T-helper 2 cell treated with Interferon-gamma antibody and Interleukin-4, amounts not matched to agents 5 μg/mL and 100 μg/mL, for 36 hours (primary cell): ENCODE results near the gene MTHFR.
A peak's percentile ranks its signal among the peaks of the same experiment; 100 is the strongest.
"Not testable (repeated sequence)": the region's sequence is repeated elsewhere in the genome, so short reads cannot be mapped to it uniquely, and the experiment has no call there.

Source experiments
- DNase-seq: peaks from one replicate; pipeline ENCODE4 v3.0.0; 2021; ENCODE audit warnings: low spot score
- H3K27ac Mint-ChIP-seq: one replicate; pipeline ENCODE4 v1.8.0; 2021; ENCODE audit warnings: mild to moderate bottlenecking, mixed read lengths
- H3K27me3 Mint-ChIP-seq: one replicate; pipeline ENCODE4 v1.8.0; 2021; ENCODE audit warnings: low read depth, mixed read lengths
- H3K36me3 Mint-ChIP-seq: one replicate; pipeline ENCODE4 v1.8.0; 2021; ENCODE audit warnings: low read depth, mixed read lengths
- H3K4me1 Mint-ChIP-seq: one replicate; pipeline ENCODE4 v1.8.0; 2021; ENCODE audit warnings: low read depth, mixed read lengths
- H3K4me3 Mint-ChIP-seq: one replicate; pipeline ENCODE4 v1.8.0; 2022; ENCODE audit warnings: mild to moderate bottlenecking, moderate library complexity, mixed read lengths
- H3K9me3 Mint-ChIP-seq: one replicate; pipeline ENCODE4 v1.8.0; 2021; ENCODE audit warnings: mixed read lengths

Gene MTHFR

DNA sequence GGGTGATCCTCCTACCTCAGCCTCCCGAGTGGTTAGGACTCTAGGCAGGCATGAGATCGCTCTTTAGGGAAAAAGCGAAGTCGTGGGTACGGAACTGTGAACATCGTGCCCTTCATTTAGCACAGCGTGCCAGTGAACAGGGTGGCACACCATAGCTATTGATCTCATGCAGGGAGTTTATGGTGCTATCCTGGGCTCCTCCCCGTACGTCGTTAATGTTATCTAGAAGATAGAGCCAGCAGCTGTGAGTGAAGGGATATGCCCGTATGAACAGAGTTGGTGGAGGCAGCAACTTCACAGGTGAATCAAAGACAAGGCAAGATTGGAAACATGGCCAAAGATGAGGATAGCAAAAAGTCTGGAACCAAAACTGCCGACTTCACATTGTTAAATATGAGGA lies 11.4 kb upstream of the MTHFR start:
- Mint-ChIP-seq H3K4me3 (no peak overlapping the region), H3K27me3 (no peaks in the 10 kb centered on the region), H3K9me3 (no peaks in the 10 kb centered on the region), H3K36me3 (peaks cover 29% of the 10 kb centered on the region), H3K27ac (no peak overlapping the region), H3K4me1 (peaks cover 3% of the 10 kb centered on the region)
- no peak for DNase-seq

- Mint-ChIP-seq H3K27ac (no peak overlapping the region), H3K4me1 (peaks cover 19% of the 10 kb centered on the region), H3K4me3 (no peak overlapping the region), H3K36me3 (peaks cover 32% of the 10 kb centered on the region), H3K27me3 (no peaks in the 10 kb centered on the region), H3K9me3 (no peaks in the 10 kb centered on the region)
- no peak for DNase-seq
These were observed 7.3 kb upstream of the MTHFR start for GRCh38 chr1:11813021-11813420.

DNA sequence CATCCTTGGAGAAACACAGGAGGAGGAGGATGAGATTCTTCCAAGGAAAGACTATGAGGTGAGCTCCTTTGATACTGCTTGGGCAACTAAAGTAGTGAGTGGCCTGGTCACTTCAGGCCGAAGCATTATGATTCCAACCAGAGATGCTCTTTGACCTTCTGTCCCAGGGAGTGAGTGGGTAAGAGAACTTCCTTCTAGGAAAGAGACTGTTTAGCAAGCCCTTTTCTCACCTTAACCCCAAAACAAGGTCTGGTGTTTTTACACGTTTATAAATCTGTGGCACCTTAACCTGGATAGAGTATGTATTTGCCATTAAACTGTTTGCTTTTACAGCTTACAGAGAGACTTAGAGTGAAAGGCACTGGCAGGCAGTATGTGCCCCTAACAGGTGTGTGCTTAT lies 1.4 kb upstream of the MTHFR start:
- Mint-ChIP-seq H3K4me3 (peak overlapping the region; percentile 95), H3K36me3 (peaks cover 21% of the 10 kb centered on the region), H3K4me1 (peaks cover 54% of the 10 kb centered on the region), H3K27me3 (no peaks in the 10 kb centered on the region), H3K27ac (peak overlapping the region; percentile 97), H3K9me3 (no peaks in the 10 kb centered on the region)
- DNase-seq, result no peak

DNA sequence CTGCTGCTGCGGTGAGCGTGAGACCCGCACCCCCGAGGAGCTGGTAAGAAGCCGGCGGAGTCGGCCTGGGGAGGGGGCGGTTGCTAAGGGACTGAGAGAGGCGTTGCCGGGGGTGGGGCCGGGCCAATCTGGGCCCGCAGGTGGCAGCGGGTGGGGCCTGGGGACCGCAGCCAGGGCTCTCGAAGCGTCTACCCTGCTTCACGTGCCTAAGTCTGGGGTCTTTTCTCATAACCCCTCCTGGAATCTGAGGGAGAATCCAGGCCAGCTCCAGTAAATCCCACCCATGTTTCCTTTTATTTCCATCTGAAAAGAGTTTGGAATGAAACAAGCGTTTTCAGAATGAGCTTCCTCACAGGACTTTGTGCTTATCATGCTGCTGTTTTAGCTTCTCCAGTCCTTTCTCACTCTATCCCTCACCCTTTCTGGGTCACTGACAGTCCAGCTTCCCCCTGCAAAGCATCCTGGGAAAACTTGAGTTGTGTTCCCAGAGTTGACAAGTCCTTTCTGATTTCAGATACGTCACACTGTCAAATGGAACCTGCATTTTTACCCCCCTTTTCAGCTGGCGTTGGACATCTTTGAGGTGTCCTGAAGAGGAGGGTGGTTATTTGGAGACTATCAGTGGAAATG lies 658 bp upstream of the MTHFR start:
- Mint-ChIP-seq H3K4me1 (peaks cover 53% of the 10 kb centered on the region), H3K27me3 (no peaks in the 10 kb centered on the region), H3K36me3 (peaks cover 21% of the 10 kb centered on the region), H3K9me3 (no peaks in the 10 kb centered on the region), H3K27ac (peak overlapping the region; percentile 97), H3K4me3 (peak overlapping the region; percentile 95)
- DNase-seq, result peak; percentile 14

DNA sequence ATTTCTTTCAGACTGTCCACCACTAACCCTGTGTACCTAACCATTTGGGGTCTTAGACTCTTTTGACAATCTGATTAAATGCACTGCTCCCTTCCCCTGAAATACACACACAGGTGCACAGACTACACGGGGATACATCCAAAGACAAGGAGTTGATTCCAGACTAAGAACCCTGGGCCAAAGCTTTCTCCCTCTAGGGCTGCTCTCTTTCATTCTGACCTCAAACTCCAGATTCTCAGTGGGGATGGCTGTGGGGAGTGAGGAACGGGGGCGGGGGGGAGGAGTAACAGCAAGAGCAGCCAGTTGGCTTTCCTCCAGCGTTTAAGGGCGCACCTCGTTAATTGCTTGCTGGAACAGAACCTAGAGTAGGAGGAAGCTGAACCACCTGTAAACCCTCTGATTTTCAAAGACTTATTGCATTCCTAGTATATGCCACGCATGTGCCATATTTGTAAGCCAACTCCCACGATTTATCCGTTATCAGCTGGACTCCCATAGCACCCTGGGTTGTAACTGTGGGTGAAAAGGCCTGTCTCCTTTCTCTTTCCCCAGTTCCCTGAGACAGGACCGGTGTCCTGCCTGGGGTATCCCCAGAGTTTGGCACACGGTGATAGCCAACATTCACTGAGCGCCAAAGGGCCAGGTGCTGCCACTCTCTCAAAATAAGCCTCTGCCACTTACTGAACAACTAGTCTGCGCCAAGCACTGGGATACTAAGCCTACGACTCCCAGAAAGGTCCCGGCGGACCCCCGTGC lies 920 bp downstream of the MTHFR start:
- peak overlapping the region; percentile 95 for H3K4me3 Mint-ChIP-seq
- peak overlapping the region; percentile 87 for H3K27ac Mint-ChIP-seq
- no peaks in the 10 kb centered on the region for H3K9me3 Mint-ChIP-seq
- DNase-seq, result peak; percentile 16
- H3K36me3 Mint-ChIP-seq, result peaks cover 25% of the 10 kb centered on the region
- H3K4me1 Mint-ChIP-seq, result peaks cover 52% of the 10 kb centered on the region
- H3K27me3 Mint-ChIP-seq, result no peaks in the 10 kb centered on the region

- Mint-ChIP-seq H3K27ac (peak overlapping the region; percentile 87), H3K4me3 (peak overlapping the region; percentile 95), H3K4me1 (peaks cover 49% of the 10 kb centered on the region), H3K36me3 (peaks cover 22% of the 10 kb centered on the region)
- H3K27me3 Mint-ChIP-seq, DNase-seq, H3K9me3 Mint-ChIP-seq: not testable (repeated sequence)
These were observed 1.7 kb downstream of the MTHFR start for GRCh38 chr1:11803924-11804665.

GRCh38 chr1:11802973-11803885 lies 2.5 kb downstream of the MTHFR start:
- Mint-ChIP-seq H3K27me3 (no peaks in the 10 kb centered on the region), H3K27ac (peak overlapping the region; percentile 87), H3K9me3 (no peaks in the 10 kb centered on the region), H3K4me3 (peak overlapping the region; percentile 95), H3K4me1 (peaks cover 43% of the 10 kb centered on the region), H3K36me3 (peaks cover 17% of the 10 kb centered on the region)
- DNase-seq, result peak; percentile 78

- Mint-ChIP-seq H3K4me1 (peaks cover 37% of the 10 kb centered on the region), H3K36me3 (peaks cover 14% of the 10 kb centered on the region), H3K4me3 (peak overlapping the region; percentile 95), H3K27ac (peak overlapping the region; percentile 87), H3K27me3 (no peaks in the 10 kb centered on the region), H3K9me3 (no peaks in the 10 kb centered on the region)
- DNase-seq, result no peak
These were observed 3.2 kb downstream of the MTHFR start for GRCh38 chr1:11802616-11802972.

GRCh38 chr1:11800756-11801433 lies 4.9 kb downstream of the MTHFR start:
- no peaks in the 10 kb centered on the region for H3K9me3 Mint-ChIP-seq
- H3K4me3 Mint-ChIP-seq, result no peak overlapping the region
- DNase-seq, result no peak
- H3K36me3 Mint-ChIP-seq, result peaks cover 18% of the 10 kb centered on the region
- H3K4me1 Mint-ChIP-seq, result peaks cover 24% of the 10 kb centered on the region
- peak overlapping the region; percentile 43 for H3K27ac Mint-ChIP-seq
- no peaks in the 10 kb centered on the region for H3K27me3 Mint-ChIP-seq

- H3K36me3 Mint-ChIP-seq, result peaks cover 23% of the 10 kb centered on the region
- H3K27me3 Mint-ChIP-seq, result no peaks in the 10 kb centered on the region
- peaks cover 24% of the 10 kb centered on the region for H3K4me1 Mint-ChIP-seq
- H3K9me3 Mint-ChIP-seq, result no peaks in the 10 kb centered on the region
- H3K27ac Mint-ChIP-seq, result no peak overlapping the region
- no peak for DNase-seq
- no peak overlapping the region for H3K4me3 Mint-ChIP-seq
These were observed 5.4 kb downstream of the MTHFR start for GRCh38 chr1:11800391-11800755.

- no peak overlapping the region for H3K4me3 Mint-ChIP-seq
- H3K36me3 Mint-ChIP-seq, result peaks cover 26% of the 10 kb centered on the region
- H3K9me3 Mint-ChIP-seq, result no peaks in the 10 kb centered on the region
- H3K27me3 Mint-ChIP-seq, result no peaks in the 10 kb centered on the region
- no peak for DNase-seq
- no peak overlapping the region for H3K27ac Mint-ChIP-seq
- H3K4me1 Mint-ChIP-seq, result peaks cover 24% of the 10 kb centered on the region
These were observed 5.9 kb downstream of the MTHFR start for GRCh38 chr1:11799896-11800295.

DNA sequence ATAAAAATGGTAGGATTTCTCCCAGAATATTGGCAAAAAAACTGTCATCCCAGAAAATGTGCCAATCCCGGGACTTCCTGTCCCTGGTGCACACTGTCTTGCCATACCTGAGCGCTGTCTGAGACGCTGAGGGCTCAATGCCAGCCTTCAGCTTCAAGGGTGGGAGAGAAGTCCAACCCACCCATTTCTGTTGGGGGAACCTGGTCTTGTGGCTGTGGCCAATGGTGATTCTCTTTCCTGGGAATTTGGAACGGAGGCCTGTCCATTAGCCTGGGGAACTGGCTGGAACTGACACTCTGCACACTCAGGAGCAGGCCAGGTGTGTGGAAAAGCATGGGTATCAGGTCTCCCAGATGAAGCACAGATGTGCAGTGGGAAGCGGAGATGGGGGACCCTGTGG lies 6.7 kb downstream of the MTHFR start:
- Mint-ChIP-seq H3K27ac (no peak overlapping the region), H3K9me3 (no peaks in the 10 kb centered on the region), H3K27me3 (no peaks in the 10 kb centered on the region), H3K4me3 (no peak overlapping the region), H3K4me1 (peaks cover 16% of the 10 kb centered on the region), H3K36me3 (peaks cover 31% of the 10 kb centered on the region)
- DNase-seq, result no peak

DNA sequence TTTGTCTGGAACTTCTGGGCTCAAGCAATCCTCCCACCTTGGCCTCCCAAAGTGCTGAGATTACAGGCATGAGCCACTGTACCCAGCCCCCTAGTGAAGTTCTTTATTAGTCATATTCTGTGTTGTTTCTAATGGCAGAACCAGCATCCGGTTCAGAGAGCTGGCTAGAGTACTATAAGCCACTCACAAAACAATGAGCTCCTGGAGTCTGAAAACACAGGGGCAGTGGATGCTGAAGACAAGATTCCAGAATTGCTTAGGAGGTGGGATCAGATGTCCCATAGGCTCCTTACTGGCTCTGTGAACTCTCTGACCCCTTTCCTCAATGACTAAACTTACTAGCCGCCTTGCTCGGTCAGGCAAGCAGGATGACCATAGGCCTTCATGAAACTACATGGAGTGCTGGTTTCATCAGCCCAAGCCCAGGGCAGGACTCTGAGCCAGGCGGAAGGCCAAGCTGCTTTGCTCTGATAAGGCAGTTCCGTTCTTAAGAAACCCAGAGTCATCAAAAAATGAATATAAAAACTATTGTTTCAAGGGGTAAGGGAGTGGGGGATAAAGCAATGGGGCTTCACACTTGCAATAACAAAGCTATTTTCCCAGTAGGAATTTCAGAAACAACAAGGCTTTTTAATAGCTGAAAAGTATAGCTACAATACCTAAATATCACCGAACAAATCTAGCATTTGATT lies 8.1 kb downstream of the MTHFR start:
- Mint-ChIP-seq H3K9me3 (no peaks in the 10 kb centered on the region), H3K36me3 (peaks cover 31% of the 10 kb centered on the region), H3K27ac (no peak overlapping the region)

More for the DNA sequence above, 8.1 kb downstream of the MTHFR start:
- Mint-ChIP-seq H3K4me3 (no peak overlapping the region), H3K27me3 (no peaks in the 10 kb centered on the region), H3K4me1 (peaks cover 7% of the 10 kb centered on the region)
- no peak for DNase-seq
